Embryonic facial prominence (tissue), 1 donor: ENCODE data around the gene TMEM234.

Experiments used
- DNase-seq: peaks from one replicate; pipeline ENCODE4 v3.0.0-alpha.2; 2016; ENCODE audit errors: extremely low spot score

The TMEM234 gene

GRCh38 chr1:32178380-32179192 is 43.6 kb downstream of the TMEM234 start:
- no peak for DNase-seq

GRCh38 chr1:32172621-32173245 is 49.4 kb downstream of the TMEM234 start:
- no peak for DNase-seq

GRCh38 chr1:32170991-32171390 is 51.2 kb downstream of the TMEM234 start:
- no peak for DNase-seq
